GM06990 (cell line): ENCODE data around the gene PLPP3.

ENCODE experiments used
- DNase-seq: peaks from one replicate; pipeline ENCODE4 v3.0.0-alpha.2; 2011; ENCODE audit not compliant: insufficient read length; ENCODE audit errors: extremely low read depth
- H3K27me3 ChIP-seq: replicated peaks from 2 replicates; pipeline ENCODE4 v1.6.0; 2011; ENCODE audit warnings: low read length; ENCODE audit not compliant: control insufficient read depth, insufficient read depth
- H3K36me3 ChIP-seq: 2 replicates; pipeline ENCODE4 v1.5.1; 2011; ENCODE audit warnings: low read length; ENCODE audit not compliant: control insufficient read depth, insufficient read depth
- H3K4me3 ChIP-seq: replicated peaks from 2 replicates; pipeline ENCODE4 v1.5.1; 2011; ENCODE audit warnings: low read depth, mild to moderate bottlenecking, control low read depth, low read length
- TF ChIP-seq, protein P1 (sequence below): IDR thresholded peaks from 2 replicates; pipeline ENCODE4 v1.5.1; 2011; ENCODE audit warnings: low read length, control low read depth, mild to moderate bottlenecking, inconsistent platforms; ENCODE audit not compliant: insufficient read depth, poor library complexity, severe bottlenecking

The PLPP3 gene

DNA sequence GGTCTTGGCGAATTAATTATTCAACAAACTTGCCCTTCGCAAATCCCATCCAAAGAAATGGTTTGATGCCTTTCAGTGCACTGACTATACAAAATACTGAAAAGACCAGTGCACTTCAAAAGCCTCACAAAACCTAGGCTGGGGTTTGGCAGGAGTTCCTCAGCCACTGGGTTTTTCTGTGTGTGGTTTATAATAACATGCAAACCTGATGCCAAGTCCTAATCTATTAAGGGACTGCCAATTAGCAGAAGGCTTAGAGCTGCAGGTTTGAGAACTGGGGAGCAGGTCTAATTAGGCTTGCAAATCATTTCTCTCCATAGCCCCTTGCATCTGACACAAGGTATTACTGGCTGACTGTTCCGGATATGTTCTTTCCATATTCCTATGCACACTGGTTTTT lies 27.7 kb downstream of the PLPP3 start:
- Histone ChIP-seq H3K27me3 (no peaks in the 10 kb centered on the region), H3K4me3 (no peak overlapping the region), H3K36me3 (no peaks in the 10 kb centered on the region)
- TF ChIP-seq, protein P1, sequence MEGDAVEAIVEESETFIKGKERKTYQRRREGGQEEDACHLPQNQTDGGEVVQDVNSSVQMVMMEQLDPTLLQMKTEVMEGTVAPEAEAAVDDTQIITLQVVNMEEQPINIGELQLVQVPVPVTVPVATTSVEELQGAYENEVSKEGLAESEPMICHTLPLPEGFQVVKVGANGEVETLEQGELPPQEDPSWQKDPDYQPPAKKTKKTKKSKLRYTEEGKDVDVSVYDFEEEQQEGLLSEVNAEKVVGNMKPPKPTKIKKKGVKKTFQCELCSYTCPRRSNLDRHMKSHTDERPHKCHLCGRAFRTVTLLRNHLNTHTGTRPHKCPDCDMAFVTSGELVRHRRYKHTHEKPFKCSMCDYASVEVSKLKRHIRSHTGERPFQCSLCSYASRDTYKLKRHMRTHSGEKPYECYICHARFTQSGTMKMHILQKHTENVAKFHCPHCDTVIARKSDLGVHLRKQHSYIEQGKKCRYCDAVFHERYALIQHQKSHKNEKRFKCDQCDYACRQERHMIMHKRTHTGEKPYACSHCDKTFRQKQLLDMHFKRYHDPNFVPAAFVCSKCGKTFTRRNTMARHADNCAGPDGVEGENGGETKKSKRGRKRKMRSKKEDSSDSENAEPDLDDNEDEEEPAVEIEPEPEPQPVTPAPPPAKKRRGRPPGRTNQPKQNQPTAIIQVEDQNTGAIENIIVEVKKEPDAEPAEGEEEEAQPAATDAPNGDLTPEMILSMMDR: no peak
- DNase-seq: no peak

GRCh38 chr1:56550859-56551188 lies 28.5 kb downstream of the PLPP3 start:
- Histone ChIP-seq H3K27me3 (no peaks in the 10 kb centered on the region), H3K4me3 (no peak overlapping the region), H3K36me3 (no peaks in the 10 kb centered on the region)
- no peak for DNase-seq
- TF ChIP-seq, protein P1: no peak

DNA sequence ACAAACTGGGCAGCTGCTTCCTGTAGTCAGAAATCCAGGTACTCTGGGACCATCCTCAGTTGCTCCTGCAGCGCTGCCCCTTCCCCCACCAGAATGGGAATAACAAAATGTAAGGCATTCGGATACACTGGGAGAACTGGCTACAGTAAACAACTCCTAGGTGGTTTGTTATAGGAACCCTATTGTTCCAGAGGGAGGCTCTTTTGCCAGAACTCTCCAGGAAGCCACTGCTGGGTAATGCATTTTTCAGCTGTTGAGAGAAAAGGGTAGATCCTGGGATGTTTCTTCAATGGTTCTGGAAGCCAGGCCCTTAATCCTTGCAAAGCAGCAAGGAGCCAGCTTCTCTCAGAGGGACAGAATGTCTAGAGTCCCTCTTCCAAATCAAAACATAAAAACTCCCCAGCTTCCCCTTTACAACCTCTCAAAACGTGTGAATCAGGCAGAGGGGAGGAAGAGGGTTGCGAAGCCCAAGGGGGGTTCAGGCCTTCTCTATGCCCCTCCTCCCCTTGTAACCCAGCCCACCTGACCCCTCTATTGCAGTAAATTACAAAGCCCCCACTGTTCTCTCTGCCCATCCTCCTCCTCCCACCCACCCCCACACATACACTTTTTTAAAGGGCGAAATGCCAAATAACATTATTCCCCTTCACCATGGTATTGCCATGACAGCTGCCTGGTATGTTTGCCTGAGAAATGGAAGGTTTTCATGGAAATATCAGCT lies 29.1 kb downstream of the PLPP3 start:
- no peaks in the 10 kb centered on the region; the same call in 1 of the 2 replicates for H3K27me3 ChIP-seq
- no peak overlapping the region for H3K4me3 ChIP-seq
- DNase-seq: no peak
- H3K36me3 ChIP-seq: no peaks in the 10 kb centered on the region
- TF ChIP-seq, protein P1: no peak

GRCh38 chr1:56548571-56548970 lies 30.8 kb downstream of the PLPP3 start:
- TF ChIP-seq, protein P1: no peak
- no peaks in the 10 kb centered on the region for H3K36me3 ChIP-seq
- no peak overlapping the region for H3K4me3 ChIP-seq
- H3K27me3 ChIP-seq: no peaks in the 10 kb centered on the region; the same call in none of the 2 replicates
- no peak for DNase-seq

- DNase-seq: no peak
- TF ChIP-seq, protein P1: no peak
- H3K4me3 ChIP-seq: no peak overlapping the region
- H3K27me3 ChIP-seq: no peaks in the 10 kb centered on the region; the same call in none of the 2 replicates
- H3K36me3 ChIP-seq: no peaks in the 10 kb centered on the region
Measured at GRCh38 chr1:56547977-56548376, 31.4 kb downstream of the PLPP3 start.

DNA sequence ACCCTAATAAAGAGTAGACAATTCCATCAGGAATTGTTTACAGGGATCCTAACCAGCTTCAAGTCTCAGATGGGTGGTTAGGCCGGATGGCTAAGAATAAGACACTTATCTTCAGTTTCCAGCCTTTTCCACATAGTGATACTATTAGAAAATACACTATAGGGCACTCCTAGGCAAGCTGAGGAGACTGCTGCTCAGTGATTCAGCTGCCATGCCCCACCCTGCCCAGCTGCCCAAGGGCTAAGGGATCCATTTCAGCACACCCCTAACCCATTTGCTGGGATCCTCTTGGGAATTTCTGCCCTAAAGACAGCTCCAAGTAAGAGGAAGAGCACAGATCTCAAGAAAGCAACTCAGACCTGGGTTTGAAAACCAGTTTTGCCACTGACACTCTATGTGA lies 31.9 kb downstream of the PLPP3 start:
- DNase-seq: no peak

More for the DNA sequence above, 31.9 kb downstream of the PLPP3 start:
- H3K27me3 ChIP-seq: no peaks in the 10 kb centered on the region; the same call in none of the 2 replicates
- no peaks in the 10 kb centered on the region for H3K36me3 ChIP-seq
- no peak overlapping the region for H3K4me3 ChIP-seq
- TF ChIP-seq, protein P1: no peak
